Measurements from ENCODE around the gene PTPRE.

- no peak for TF ChIP-seq CTCF (IDR thresholded peaks at IDR 0.05)
- no peak for TF ChIP-seq EZH2 (IDR thresholded peaks at IDR 0.05)
- TF ChIP-seq EZH2phosphoT487 (IDR thresholded peaks at IDR 0.05), result no peak
These were observed 122.4 kb downstream of the PTPRE start for GRCh38 chr10:128029290-128029651.

Measured in neural progenitor cell (in vitro differentiated cells).